Measurements from ENCODE around the gene ACTR3.

Gene ACTR3

DNA sequence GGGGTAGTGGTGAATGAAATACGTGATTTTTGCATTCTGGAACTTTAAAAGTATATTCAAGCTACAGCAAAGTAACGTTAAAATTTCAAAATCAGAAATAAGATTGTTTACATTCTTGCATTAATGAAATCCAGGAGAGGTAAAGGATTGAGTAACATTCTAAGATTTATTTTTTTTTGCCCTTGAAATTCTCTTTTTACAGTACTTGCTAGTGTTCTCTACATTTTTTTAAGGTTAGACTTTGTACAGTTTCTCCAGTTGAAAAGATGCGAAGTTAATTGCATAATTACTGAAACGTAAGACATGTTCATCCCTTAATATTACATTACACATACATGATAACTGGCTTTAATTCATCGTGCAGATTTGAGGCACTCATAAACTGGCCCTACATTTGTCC is 74.5 kb downstream of the ACTR3 start:
- ChIA-PET POLR2A (no interaction called here), CTCF (interaction anchor here (2.0 to 4.0 kb wide), 2 partner anchors 9 to 12 kb away, joined by 7 to 22 read pairs; no protein-coding TSS in a partner anchor)
- H3K4me3 ChIP-seq (ENCODE audit: low read depth, low read length): no peak overlapping the region
- no peak for TF ChIP-seq CTCF (IDR thresholded peaks at IDR 0.05; ENCODE audit: insufficient read depth, low read length, missing control alignments)
- no peak for DNase-seq (ENCODE audit: low read depth, low spot score)

DNA sequence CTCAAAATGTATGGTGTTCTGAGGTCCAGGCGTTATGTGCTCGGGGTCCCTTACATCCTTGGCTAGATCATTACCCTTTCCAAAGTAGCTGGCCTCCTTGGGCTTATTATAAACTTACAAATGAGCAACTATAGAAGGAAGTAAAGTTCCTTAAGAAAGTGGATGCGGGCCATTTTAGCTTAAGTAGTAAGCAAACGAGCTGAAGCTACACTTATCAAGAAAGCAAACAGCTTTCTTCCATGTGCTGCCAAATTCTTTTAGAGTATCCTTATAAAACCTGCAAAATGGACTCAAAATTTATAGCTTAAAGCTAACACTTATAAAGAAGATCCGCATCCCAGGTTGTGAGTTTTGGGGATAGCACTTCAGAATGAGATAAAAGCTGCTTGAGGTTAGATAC is 75.3 kb downstream of the ACTR3 start:
- DNase-seq (ENCODE audit: low read depth, low spot score): no peak
- CTCF ChIA-PET: interaction anchor here (1.2 to 4.0 kb wide), 6 partner anchors 9 to 221 kb away, joined by 3 to 22 read pairs (median 4); no protein-coding TSS in a partner anchor
- no peak for TF ChIP-seq CTCF (IDR thresholded peaks at IDR 0.05; ENCODE audit: insufficient read depth, low read length, missing control alignments)
- H3K4me3 ChIP-seq (ENCODE audit: low read depth, low read length): no peak overlapping the region
- POLR2A ChIA-PET: interaction anchor here (1.7 kb wide), 1 partner anchor 209 kb away, joined by 5 read pairs; the partner anchor contains the start of gene SLC35F5

GRCh38 chr2:113965644-113966043 is 75.8 kb downstream of the ACTR3 start:
- TF ChIP-seq CTCF (IDR thresholded peaks at IDR 0.05; ENCODE audit: insufficient read depth, low read length, missing control alignments): no peak
- no peak overlapping the region for H3K4me3 ChIP-seq (ENCODE audit: low read depth, low read length)
- POLR2A ChIA-PET: interaction anchor here (1.7 kb wide), 1 partner anchor 209 kb away, joined by 5 read pairs; the partner anchor contains the start of gene SLC35F5
- no peak for DNase-seq (ENCODE audit: low read depth, low spot score)
- CTCF ChIA-PET: interaction anchor here (1.1 to 4.0 kb wide), 7 partner anchors 10 to 222 kb away, joined by 3 to 22 read pairs (median 4); no protein-coding TSS in a partner anchor

DNA sequence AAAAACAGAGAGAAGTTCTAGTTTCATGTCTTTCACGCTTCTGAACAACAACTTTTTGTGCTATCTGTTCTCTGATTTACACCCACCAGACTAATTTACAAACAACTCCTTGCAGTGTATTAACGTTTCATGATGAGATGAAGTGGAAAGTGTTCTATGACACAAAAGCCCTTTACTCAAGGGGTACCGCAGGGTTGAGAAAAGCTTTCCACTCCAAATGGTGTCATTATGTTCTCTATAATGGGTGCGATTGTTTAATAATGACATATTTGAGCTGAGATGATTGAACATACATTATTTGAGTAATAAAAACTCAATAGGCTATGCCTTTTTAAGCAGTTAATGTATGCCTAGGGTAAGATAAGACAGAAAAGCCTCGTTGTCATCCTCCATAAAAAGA is 76.3 kb downstream of the ACTR3 start:
- DNase-seq (ENCODE audit: low read depth, low spot score): no peak
- H3K4me3 ChIP-seq (ENCODE audit: low read depth, low read length): no peak overlapping the region
- TF ChIP-seq CTCF (IDR thresholded peaks at IDR 0.05; ENCODE audit: insufficient read depth, low read length, missing control alignments): no peak
- ChIA-PET CTCF (interaction anchor here (1.1 to 4.0 kb wide), 6 partner anchors 10 to 222 kb away, joined by 3 to 22 read pairs (median 4); no protein-coding TSS in a partner anchor), POLR2A (interaction anchor here (1.7 kb wide), 1 partner anchor 210 kb away, joined by 5 read pairs; the partner anchor contains the start of gene SLC35F5)

DNA sequence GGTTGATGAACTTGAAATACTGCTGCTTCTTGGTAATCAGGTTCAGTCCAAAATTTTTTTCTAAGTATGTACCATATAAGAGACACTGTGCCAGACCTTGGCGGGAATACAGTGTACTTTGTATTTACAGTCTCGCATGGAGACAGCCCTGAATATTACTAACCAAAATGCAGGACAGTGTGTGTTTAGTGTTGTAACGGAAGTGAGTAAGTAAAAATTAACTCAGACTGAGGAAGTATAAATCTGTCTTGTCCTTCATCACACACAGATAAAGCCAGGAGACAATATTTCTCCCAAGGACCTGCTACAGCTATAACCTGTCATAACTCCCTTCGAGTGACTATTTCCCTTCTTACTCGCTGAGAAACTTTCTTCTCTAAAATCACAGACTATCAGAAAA is 76.9 kb downstream of the ACTR3 start:
- DNase-seq (ENCODE audit: low read depth, low spot score): no peak
- no peak for TF ChIP-seq CTCF (IDR thresholded peaks at IDR 0.05; ENCODE audit: insufficient read depth, low read length, missing control alignments)
- CTCF ChIA-PET: interaction anchor here (1.1 to 4.0 kb wide), 6 partner anchors 9 to 22 kb away, joined by 3 to 22 read pairs (median 4); no protein-coding TSS in a partner anchor
- no peak overlapping the region for H3K4me3 ChIP-seq (ENCODE audit: low read depth, low read length)
- POLR2A ChIA-PET: no interaction called here

DNA sequence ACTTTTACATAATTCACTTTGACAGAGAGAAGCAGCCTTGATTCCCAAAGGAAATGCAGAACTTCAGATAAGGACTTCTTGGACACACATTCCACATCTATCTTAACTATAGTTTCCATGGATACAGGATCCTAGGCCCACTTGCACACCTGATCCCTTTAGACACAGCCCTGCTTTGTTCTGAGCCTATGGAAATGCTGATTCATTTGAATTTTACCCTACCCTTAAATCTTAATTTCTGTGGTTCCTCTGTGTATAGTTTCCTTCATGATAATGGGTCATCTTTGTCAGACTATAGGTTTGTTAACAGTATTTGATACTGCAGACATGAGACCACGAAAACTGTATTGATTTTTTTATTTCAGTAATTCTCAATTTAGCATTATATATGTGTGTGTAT is 77.4 kb downstream of the ACTR3 start:
- H3K4me3 ChIP-seq (ENCODE audit: low read depth, low read length): no peak overlapping the region
- no peak for DNase-seq (ENCODE audit: low read depth, low spot score)
- POLR2A ChIA-PET: no interaction called here
- no peak for TF ChIP-seq CTCF (IDR thresholded peaks at IDR 0.05; ENCODE audit: insufficient read depth, low read length, missing control alignments)
- CTCF ChIA-PET: interaction anchor here (1.1 to 4.0 kb wide), 2 partner anchors 9 to 13 kb away, joined by 3 to 22 read pairs; no protein-coding TSS in a partner anchor
